ENCODE measurements around the gene ISCA2.

DNA sequence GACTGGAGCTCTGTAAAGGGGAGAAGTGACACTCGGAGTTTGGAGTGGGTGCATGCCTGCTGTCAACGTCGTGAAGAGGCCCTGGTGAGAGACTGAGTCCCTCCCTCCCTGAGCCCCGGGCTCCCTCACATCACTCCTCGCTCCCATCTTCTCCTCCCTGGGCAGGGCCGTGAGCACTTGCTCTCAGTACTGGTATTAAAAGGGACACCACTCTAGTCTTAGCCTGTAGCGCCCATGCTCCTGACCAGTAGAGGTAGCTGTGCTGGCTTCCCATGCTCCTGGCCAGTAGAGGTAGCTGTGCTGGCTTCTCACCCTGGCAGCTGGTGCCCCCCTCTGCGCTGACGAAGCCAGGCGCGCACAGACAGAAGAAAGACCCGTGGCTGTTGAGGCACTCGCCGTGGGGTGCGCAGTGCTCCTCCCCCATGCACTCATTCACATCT is 14.7 kb downstream of the ISCA2 start:
- TF ChIP-seq CTCF (IDR thresholded peaks at IDR 0.05): no peak
- no peak for TF ChIP-seq POLR2A (IDR thresholded peaks at IDR 0.05)
- TF ChIP-seq POLR2AphosphoS5 (IDR thresholded peaks at IDR 0.05): no peak
